CD14-positive monocyte (primary cell): ENCODE data around the gene CMTM8. TPM values are rescaled to one million over a fixed set of nuclear protein-coding genes. Genes with fewer than 3 reads are reported as not detected.

Experiments used
- DNase-seq, 3 donors: peaks; one replicate each; pipeline ENCODE4 v3.0.0-alpha.2; 2011 to 2022
- H2AFZ ChIP-seq: 2 replicates; pipeline ENCODE4 v1.6.0; 2012; ENCODE audit warnings: mild to moderate bottlenecking, low read depth, low read length, inconsistent platforms; ENCODE audit not compliant: insufficient read depth, poor library complexity, severe bottlenecking
- H3K27ac ChIP-seq, 2 donors: 1 replicate in 1 of 2; 2 replicates in 1 of 2; pipeline ENCODE4 v1.5.1; 2012 to 2013; ENCODE audit warnings: low read length in 2 of 2, control low read depth in 1 of 2, inconsistent platforms in 1 of 2, low read depth in 1 of 2, mild to moderate bottlenecking in 1 of 2
- H3K27me3 ChIP-seq, 2 donors: one replicate each; pipeline versions ENCODE4 v1.6.0 to v1.6.1; 2011 to 2013; ENCODE audit warnings: low read length in 2 of 2; ENCODE audit not compliant: control insufficient read depth in 2 of 2, insufficient read depth in 2 of 2
- H3K36me3 ChIP-seq, 2 donors: replicated peaks in 1 of 2; 1 replicate in 1 of 2; 2 replicates in 1 of 2; pipeline versions ENCODE4 v1.5.1 to v1.6.1; 2012 to 2013; ENCODE audit warnings: low read length in 2 of 2, control low read depth in 1 of 2, inconsistent platforms in 1 of 2, mild to moderate bottlenecking in 1 of 2; ENCODE audit not compliant: insufficient read depth in 2 of 2, control insufficient read depth in 1 of 2
- H3K4me1 ChIP-seq, 2 donors: 1 replicate in 1 of 2; 2 replicates in 1 of 2; pipeline versions ENCODE4 v1.5.1 to v1.6.1; 2012 to 2013; ENCODE audit warnings: low read length in 2 of 2, control low read depth in 1 of 2, inconsistent platforms in 1 of 2, mild to moderate bottlenecking in 1 of 2, moderate library complexity in 1 of 2; ENCODE audit not compliant: insufficient read depth in 2 of 2, control insufficient read depth in 1 of 2
- H3K4me2 ChIP-seq: replicated peaks from 2 replicates; pipeline ENCODE3; 2012; ENCODE audit warnings: low read length, moderate library complexity, mild to moderate bottlenecking; ENCODE audit not compliant: poor library complexity, severe bottlenecking; ENCODE audit errors: extremely low read depth
- H3K4me3 ChIP-seq, 3 experiments: fragments of 200-600 bp in 1 of 3; sonication (generic) in 1 of 3; replicated peaks in 1 of 3; 1 replicate in 2 of 3; 2 replicates in 1 of 3; pipeline ENCODE4 v1.5.1; 2011 to 2013; ENCODE audit warnings: low read length in 3 of 3, mild to moderate bottlenecking in 3 of 3, control low read depth in 2 of 3, low read depth in 2 of 3, inconsistent platforms in 1 of 3, moderate library complexity in 1 of 3
- H3K79me2 ChIP-seq: 2 replicates; pipeline ENCODE4 v1.6.0; 2012; ENCODE audit warnings: mild to moderate bottlenecking, control low read depth, inconsistent platforms, low read length, moderate library complexity; ENCODE audit not compliant: insufficient read depth
- H3K9ac ChIP-seq: 2 replicates; pipeline ENCODE4 v1.6.0; 2017; ENCODE audit warnings: low read length, mild to moderate bottlenecking; ENCODE audit not compliant: insufficient read depth, poor library complexity, severe bottlenecking
- H3K9me3 ChIP-seq, 2 donors: replicated peaks in 1 of 2; 1 replicate in 1 of 2; 2 replicates in 1 of 2; pipeline versions ENCODE4 v1.5.1 to v1.6.1; 2012 to 2013; ENCODE audit warnings: low read length in 2 of 2, control low read depth in 1 of 2; ENCODE audit not compliant: control insufficient read depth in 1 of 2, insufficient read depth in 1 of 2
- H4K20me1 ChIP-seq: 2 replicates; pipeline ENCODE4 v1.6.0; 2012; ENCODE audit warnings: mild to moderate bottlenecking, low read length, control low read depth, moderate library complexity; ENCODE audit not compliant: insufficient read depth
- H3K27ac Mint-ChIP-seq, 7 donors: one replicate each; pipeline ENCODE4 v1.8.0; 2020; ENCODE audit warnings: mild to moderate bottlenecking in 7 of 7, mixed read lengths in 7 of 7, moderate library complexity in 6 of 7, inconsistent platforms in 2 of 7
- H3K27me3 Mint-ChIP-seq, 3 donors: one replicate each; pipeline ENCODE4 v1.8.0; 2021 to 2022; ENCODE audit warnings: low read depth in 3 of 3, mild to moderate bottlenecking in 3 of 3, mixed read lengths in 3 of 3, moderate library complexity in 3 of 3, inconsistent platforms in 1 of 3
- H3K36me3 Mint-ChIP-seq, 2 donors: one replicate each; pipeline ENCODE4 v1.8.0; 2020; ENCODE audit warnings: mixed read lengths in 2 of 2, inconsistent platforms in 1 of 2, mild to moderate bottlenecking in 1 of 2
- H3K4me1 Mint-ChIP-seq: one replicate; pipeline ENCODE4 v1.8.0; 2020; ENCODE audit warnings: mild to moderate bottlenecking, mixed read lengths
- H3K4me3 Mint-ChIP-seq, 2 donors: one replicate each; pipeline ENCODE4 v1.8.0; 2020; ENCODE audit warnings: mild to moderate bottlenecking in 2 of 2, mixed read lengths in 2 of 2, moderate library complexity in 1 of 2
- H3K9me3 Mint-ChIP-seq, 7 donors: one replicate each; pipeline ENCODE4 v1.8.0; 2020 to 2022; ENCODE audit warnings: mixed read lengths in 7 of 7, mild to moderate bottlenecking in 6 of 7, moderate library complexity in 6 of 7, inconsistent platforms in 2 of 7
- WGBS: methylation state at CpG from one replicate; pipeline ENCODE4 v1.1.5; 2013; ENCODE audit warnings: missing lambda C conversion rate; ENCODE audit not compliant: insufficient coverage; 5-methylcytosine and 5-hydroxymethylcytosine counted together
- intact Hi-C, 2 donors: fragments of 100-400 bp; cut with micrococcal nuclease; formaldehyde crosslinking; loops; one replicate each; pipeline versions ENCODE4 v1.15.0 to v1.15.1; 2023
- polyA plus RNA-seq, 3 donors: library from polyadenylated mRNA; depleted of rRNA in 1 of 3; unstranded in 2 of 3; stranded (reverse) in 1 of 3; fragments of 300-500 nt in 2 of 3; fragments of >200 nt in 1 of 3; fragmentation: Illumina TruSeq in 2 of 3; gene quantifications; 1 replicate in 2 of 3; 2 replicates in 1 of 3; pipeline ENCODE4 v1.2.3, GENCODE V29; 2012 to 2021
- TF ChIP-seq, protein P1 (sequence below): fragments of 200-600 bp; IDR thresholded peaks from one replicate; pipeline ENCODE4 v1.8.0; 2022; ENCODE audit warnings: antibody characterized with exemption, mild to moderate bottlenecking

Gene CMTM8
- polyA plus RNA-seq, 3 donors = 0.46 to 2.5 (median 0.94) TPM

DNA sequence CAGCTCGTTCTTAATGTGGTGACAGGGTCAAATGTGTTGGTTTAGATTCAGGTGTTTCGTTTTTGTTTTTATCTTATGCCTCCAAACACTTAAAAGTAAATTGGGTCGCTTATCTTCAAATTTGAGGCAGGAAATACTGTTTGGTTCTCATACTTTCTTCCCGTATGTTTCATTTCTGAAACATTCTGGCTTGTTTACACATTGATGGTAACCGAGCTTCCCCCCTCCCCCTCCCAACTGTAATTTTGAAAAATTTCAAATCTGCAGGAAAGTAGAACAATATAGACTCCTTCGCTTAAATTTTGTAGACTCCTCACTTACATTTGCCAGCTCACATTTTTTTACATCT lies 64.9 kb downstream of the CMTM8 start:
- H3K27me3 Mint-ChIP-seq = peaks cover 0 to 6% (median 0%) of the 10 kb centered on the region in 3 donors

DNA sequence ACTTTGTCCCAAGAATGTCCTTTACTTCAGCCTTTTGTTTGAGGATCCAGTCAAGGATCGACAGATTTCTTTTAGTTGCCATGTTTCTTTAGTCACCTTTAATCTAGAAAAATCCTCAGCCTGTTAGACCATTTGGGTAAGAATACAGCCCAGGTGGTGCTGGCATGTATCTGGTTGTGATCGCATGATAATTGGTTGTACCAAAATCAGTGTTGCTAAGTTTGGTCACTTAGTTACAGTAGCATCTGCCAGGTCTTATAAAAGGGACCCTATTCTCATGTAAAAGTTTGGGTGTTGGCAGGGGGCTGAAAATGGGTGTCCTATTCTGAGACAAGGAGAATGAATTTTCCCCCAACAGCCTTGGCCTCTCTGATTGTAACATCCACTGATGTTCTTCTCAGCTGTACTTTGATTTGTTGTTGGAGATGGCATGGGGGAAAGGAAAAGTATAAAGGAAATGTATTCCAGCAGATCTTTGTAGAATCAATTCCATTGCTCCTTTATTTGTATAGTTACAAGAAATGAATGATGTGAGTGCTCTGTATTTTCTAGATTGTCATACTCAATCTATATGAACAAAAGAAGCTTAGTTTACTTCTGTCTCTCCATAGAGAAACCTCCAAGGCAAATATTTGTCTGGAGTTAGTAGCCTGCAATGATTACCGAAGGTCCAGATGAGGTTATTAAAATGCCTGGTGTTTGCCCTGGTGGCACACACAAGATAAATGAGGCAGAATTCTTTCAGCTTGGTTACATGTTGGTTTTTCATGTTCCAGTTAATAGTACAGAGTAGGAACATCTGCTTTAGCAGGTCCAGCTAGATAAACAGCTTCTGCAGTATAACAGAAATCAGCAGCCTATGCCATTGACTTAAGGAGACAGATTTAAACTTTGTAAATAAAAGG lies 65.7 kb downstream of the CMTM8 start:
- Histone ChIP-seq H3K9ac (no peak overlapping the region), H3K4me1 (no peaks in the 10 kb centered on the region), H3K4me3 (no peak overlapping the region), H2AFZ (no peak overlapping the region), H4K20me1 (no peaks in the 10 kb centered on the region), H3K27me3 (no peaks in the 10 kb centered on the region), H3K27ac (no peak overlapping the region), H3K4me2 (no peak overlapping the region), H3K79me2 (no peaks in the 10 kb centered on the region), H3K9me3 (no peaks in the 10 kb centered on the region), H3K36me3 (no peaks in the 10 kb centered on the region)
- H3K9me3 Mint-ChIP-seq = peaks cover 0 to 4% (median 0%) of the 10 kb centered on the region in 7 donors
- H3K4me3 Mint-ChIP-seq = no peak overlapping the region
- H3K27ac Mint-ChIP-seq = no peak overlapping the region
- peaks cover 0 to 5% (median 0%) of the 10 kb centered on the region in 3 donors for H3K27me3 Mint-ChIP-seq
- no peak for DNase-seq
- TF ChIP-seq, protein P1, sequence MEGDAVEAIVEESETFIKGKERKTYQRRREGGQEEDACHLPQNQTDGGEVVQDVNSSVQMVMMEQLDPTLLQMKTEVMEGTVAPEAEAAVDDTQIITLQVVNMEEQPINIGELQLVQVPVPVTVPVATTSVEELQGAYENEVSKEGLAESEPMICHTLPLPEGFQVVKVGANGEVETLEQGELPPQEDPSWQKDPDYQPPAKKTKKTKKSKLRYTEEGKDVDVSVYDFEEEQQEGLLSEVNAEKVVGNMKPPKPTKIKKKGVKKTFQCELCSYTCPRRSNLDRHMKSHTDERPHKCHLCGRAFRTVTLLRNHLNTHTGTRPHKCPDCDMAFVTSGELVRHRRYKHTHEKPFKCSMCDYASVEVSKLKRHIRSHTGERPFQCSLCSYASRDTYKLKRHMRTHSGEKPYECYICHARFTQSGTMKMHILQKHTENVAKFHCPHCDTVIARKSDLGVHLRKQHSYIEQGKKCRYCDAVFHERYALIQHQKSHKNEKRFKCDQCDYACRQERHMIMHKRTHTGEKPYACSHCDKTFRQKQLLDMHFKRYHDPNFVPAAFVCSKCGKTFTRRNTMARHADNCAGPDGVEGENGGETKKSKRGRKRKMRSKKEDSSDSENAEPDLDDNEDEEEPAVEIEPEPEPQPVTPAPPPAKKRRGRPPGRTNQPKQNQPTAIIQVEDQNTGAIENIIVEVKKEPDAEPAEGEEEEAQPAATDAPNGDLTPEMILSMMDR = no peak
- peaks cover 2% of the 10 kb centered on the region for H3K4me1 Mint-ChIP-seq
- H3K36me3 Mint-ChIP-seq = no peaks in the 10 kb centered on the region
- intact Hi-C loops = loop anchor here in 1 of 2 donors (10.0 kb wide), 1 partner anchor 141 kb away; no protein-coding TSS in a partner anchor
- 100% methylated on average over 2 of the region's 3 CpGs for WGBS

More for the DNA sequence above, 64.9 kb downstream of the CMTM8 start:
- no peaks in the 10 kb centered on the region for H3K36me3 Mint-ChIP-seq
- Histone ChIP-seq H3K4me2 (no peak overlapping the region), H2AFZ (no peak overlapping the region), H3K27ac (no peak overlapping the region), H3K4me1 (no peaks in the 10 kb centered on the region), H4K20me1 (no peaks in the 10 kb centered on the region), H3K36me3 (no peaks in the 10 kb centered on the region), H3K27me3 (no peaks in the 10 kb centered on the region), H3K9ac (no peak overlapping the region), H3K4me3 (no peak overlapping the region), H3K79me2 (no peaks in the 10 kb centered on the region), H3K9me3 (no peaks in the 10 kb centered on the region)
- H3K27ac Mint-ChIP-seq = peak overlapping the region in 1 of 7 donors; percentile 63
- no CpG with 5 or more reads among the region's 6 CpGs for WGBS
- TF ChIP-seq, protein P1 = no peak
- peaks cover 2% of the 10 kb centered on the region for H3K4me1 Mint-ChIP-seq
- DNase-seq = no peak
- peaks cover 0 to 4% (median 0%) of the 10 kb centered on the region in 7 donors for H3K9me3 Mint-ChIP-seq
- H3K4me3 Mint-ChIP-seq = no peak overlapping the region
- intact Hi-C loops = loop anchor here in 1 of 2 donors (10.0 kb wide), 1 partner anchor 141 kb away; no protein-coding TSS in a partner anchor
